GM23338 (cell line): ENCODE data around the gene ALKAL2. TPM values are rescaled to one million over a fixed set of nuclear protein-coding genes. Genes with fewer than 3 reads are reported as not detected.

Experiments used
- ATAC-seq: fragments of 200-7000 bp; cut with Tn5 transposase; 3 replicates; pipeline ENCODE4 v1.9.1; 2020
- DNase-seq: peaks from one replicate; pipeline ENCODE4 v3.0.0-alpha.2; 2015; ENCODE audit warnings: low spot score
- H2AFZ ChIP-seq: fragments of 200-600 bp; sonication (generic); 2 replicates; pipeline ENCODE4 v1.8.0; 2016; ENCODE audit warnings: antibody characterized with exemption, mild to moderate bottlenecking, moderate library complexity
- H3F3A ChIP-seq: fragments of 200-600 bp; sonication (generic); replicated peaks from 2 replicates; pipeline ENCODE4 v1.8.0; 2017; ENCODE audit warnings: antibody characterized with exemption, mixed run types, low read depth
- H3K27ac ChIP-seq: fragments of 200-600 bp; sonication (generic); 2 replicates; pipeline ENCODE4 v1.6.1; 2016; ENCODE audit warnings: low read depth
- H3K27me3 ChIP-seq: fragments of 200-600 bp; sonication (generic); 2 replicates; pipeline ENCODE4 v1.8.0; 2016; ENCODE audit warnings: mild to moderate bottlenecking, mixed run types, moderate library complexity; ENCODE audit not compliant: insufficient read depth
- H3K36me3 ChIP-seq: fragments of 200-600 bp; sonication (generic); 2 replicates; pipeline ENCODE4 v1.8.0; 2016; ENCODE audit warnings: mild to moderate bottlenecking; ENCODE audit not compliant: insufficient read depth
- H3K4me1 ChIP-seq: fragments of 200-600 bp; sonication (generic); 2 replicates; pipeline ENCODE4 v1.8.0; 2016; ENCODE audit warnings: mild to moderate bottlenecking, moderate library complexity; ENCODE audit not compliant: insufficient read depth
- H3K4me2 ChIP-seq: fragments of 200-600 bp; sonication (generic); 2 replicates; pipeline ENCODE4 v1.7.1; 2017; ENCODE audit warnings: mixed run types
- H3K4me3 ChIP-seq: fragments of 200-600 bp; sonication (generic); 2 replicates; pipeline ENCODE4 v1.6.1; 2016; ENCODE audit warnings: mixed run types
- H3K79me2 ChIP-seq: fragments of 200-600 bp; sonication (generic); replicated peaks from 2 replicates; pipeline ENCODE4 v1.8.0; 2017; ENCODE audit warnings: mild to moderate bottlenecking; ENCODE audit not compliant: insufficient read depth
- H3K9me2 ChIP-seq: fragments of 200-600 bp; sonication (generic); 2 replicates; pipeline ENCODE4 v1.8.0; 2017; ENCODE audit not compliant: insufficient read depth
- H4K20me1 ChIP-seq: fragments of 200-600 bp; sonication (generic); replicated peaks from 2 replicates; pipeline ENCODE4 v1.8.0; 2017; ENCODE audit warnings: mild to moderate bottlenecking; ENCODE audit not compliant: insufficient read depth
- H3K27ac Mint-ChIP-seq: 2 replicates; pipeline ENCODE4 v1.8.0; 2020; ENCODE audit warnings: inconsistent platforms, mild to moderate bottlenecking, moderate library complexity, mixed read lengths
- H3K27me3 Mint-ChIP-seq: 3 replicates; pipeline ENCODE4 v1.8.0; 2022; ENCODE audit warnings: low read depth, mild to moderate bottlenecking, moderate library complexity, mixed read lengths, inconsistent platforms; ENCODE audit not compliant: insufficient read depth, poor library complexity
- H3K36me3 Mint-ChIP-seq: 3 replicates; pipeline ENCODE4 v1.8.0; 2021; ENCODE audit warnings: low read depth, mild to moderate bottlenecking, inconsistent platforms, moderate library complexity, mixed read lengths
- H3K4me1 Mint-ChIP-seq: 3 replicates; pipeline ENCODE4 v1.8.0; 2020; ENCODE audit warnings: mild to moderate bottlenecking, inconsistent platforms, mixed read lengths
- H3K4me3 Mint-ChIP-seq: 3 replicates; pipeline ENCODE4 v1.8.0; 2021; ENCODE audit warnings: moderate library complexity, mild to moderate bottlenecking, inconsistent platforms, mixed read lengths
- H3K9me3 Mint-ChIP-seq: 3 replicates; pipeline ENCODE4 v1.8.0; 2020; ENCODE audit warnings: moderate library complexity, mild to moderate bottlenecking, inconsistent platforms, mixed read lengths
- CREB1 ChIP-seq: fragments of 250-450 bp; sonication (Bioruptor Pico); IDR thresholded peaks from 2 replicates; pipeline ENCODE4 v1.5.0; 2020; ENCODE audit warnings: low read depth, mild to moderate bottlenecking, moderate library complexity
- CTCF ChIP-seq, 2 experiments: fragments of 200-600 bp in 1 of 2; sonication (generic) in 1 of 2; conservative IDR thresholded peaks; 2 replicates each; pipeline versions ENCODE4 v1.5.1 to v1.6.1; 2016 to 2017; ENCODE audit warnings: antibody characterized with exemption in 2 of 2, low read depth in 2 of 2, mild to moderate bottlenecking in 2 of 2, moderate library complexity in 1 of 2
- ETS1 ChIP-seq: IDR thresholded peaks from 2 replicates; pipeline ENCODE4 v1.6.1; 2016; ENCODE audit warnings: antibody characterized with exemption
- EZH2 ChIP-seq: fragments of 200-600 bp; sonication (generic); IDR thresholded peaks from one replicate; pipeline ENCODE4 v1.8.0; 2017; ENCODE audit warnings: antibody characterized with exemption, mild to moderate bottlenecking, low read depth; ENCODE audit not compliant: unreplicated experiment
- EZH2phosphoT487 ChIP-seq: fragments of 200-600 bp; sonication (generic); IDR thresholded peaks from one replicate; pipeline ENCODE4 v1.8.1; 2018; ENCODE audit warnings: antibody characterized with exemption; ENCODE audit not compliant: unreplicated experiment
- JUNB ChIP-seq: IDR thresholded peaks from one replicate; pipeline ENCODE4 v1.6.1; 2016; ENCODE audit warnings: antibody characterized with exemption; ENCODE audit not compliant: unreplicated experiment
- NANOG ChIP-seq: IDR thresholded peaks from 2 replicates; pipeline ENCODE4 v1.6.1; 2016; ENCODE audit warnings: antibody characterized with exemption, borderline replicate concordance
- POLR2AphosphoS5 ChIP-seq: IDR thresholded peaks from 2 replicates; pipeline ENCODE4 v1.6.1; 2016; ENCODE audit warnings: antibody characterized with exemption, low read depth
- REST ChIP-seq: IDR thresholded peaks from one replicate; pipeline ENCODE4 v1.6.1; 2018; ENCODE audit warnings: antibody characterized with exemption; ENCODE audit not compliant: unreplicated experiment
- STAT1 ChIP-seq: IDR thresholded peaks from one replicate; pipeline ENCODE4 v1.6.1; 2016; ENCODE audit warnings: antibody characterized with exemption; ENCODE audit not compliant: unreplicated experiment
- ZNF114 ChIP-seq: fragments of 250-450 bp; sonication (Bioruptor Pico); IDR thresholded peaks from 2 replicates; pipeline ENCODE4 v1.5.0; 2020; ENCODE audit warnings: mild to moderate bottlenecking, moderate library complexity
- ZNF331 ChIP-seq: fragments of 250-450 bp; sonication (Bioruptor Pico); IDR thresholded peaks from 2 replicates; pipeline ENCODE4 v1.5.0; 2020; ENCODE audit warnings: low read depth, mild to moderate bottlenecking, moderate library complexity
- ZNF462 ChIP-seq: fragments of 250-450 bp; sonication (Bioruptor Pico); IDR thresholded peaks from 2 replicates; pipeline ENCODE4 v1.5.0; 2020; ENCODE audit warnings: mild to moderate bottlenecking, moderate library complexity
- polyA plus RNA-seq: library from polyadenylated mRNA; unstranded; fragments of >200 nt; fragmentation: Nextera tagmentation; extraction: Ambion mirVana; gene quantifications from 2 replicates; pipeline ENCODE4 v1.2.1, GENCODE V29; 2016
- total RNA-seq: library from RNA; depleted of rRNA; stranded (reverse); fragments of >200 nt; shearing (Covaris generic); gene quantifications from 2 replicates; pipeline ENCODE4 v1.2.3, GENCODE V29; 2014

Gene ALKAL2
- total and polyA plus RNA-seq, 2 experiments from 2014 or later = 6.4 to 12.1 TPM

GRCh38 chr2:279366-279765 is 8.5 kb downstream of the ALKAL2 start:
- H3K36me3 Mint-ChIP-seq = peaks cover 63% of the 10 kb centered on the region

More at GRCh38 chr2:279366-279765, 8.5 kb downstream of the ALKAL2 start:
- H3K4me2 ChIP-seq = no peak overlapping the region
- H3K79me2 ChIP-seq = peaks cover 49% of the 10 kb centered on the region
- H3K4me1 Mint-ChIP-seq = peaks cover 16% of the 10 kb centered on the region
- H3K36me3 ChIP-seq = peaks cover 32% of the 10 kb centered on the region
- H3K9me3 Mint-ChIP-seq = no peaks in the 10 kb centered on the region
- ATAC-seq = no peak
- peaks cover 23% of the 10 kb centered on the region for H4K20me1 ChIP-seq
- H3K4me3 ChIP-seq = no peak overlapping the region
- DNase-seq = no peak
- H3K27me3 Mint-ChIP-seq = peaks cover 4% of the 10 kb centered on the region
- H3F3A ChIP-seq = peaks cover 8% of the 10 kb centered on the region; the same call in 1 of the 2 replicates
- H3K27ac ChIP-seq = no peak overlapping the region
- TF ChIP-seq EZH2 (no peak), POLR2AphosphoS5 (no peak), CREB1 (CRISPR knock-in tag) (no peak), NANOG (no peak), JUNB (no peak), ZNF331 (no peak), ZNF114 (CRISPR knock-in tag) (no peak), REST (no peak), ETS1 (no peak), ZNF462 (CRISPR knock-in tag) (no peak), STAT1 (no peak), EZH2phosphoT487 (no peak), CTCF (conservative IDR thresholded peaks at IDR 0.05; ENCODE audit: low read depth in 2 of 2) (no peak)
- H3K9me2 ChIP-seq = no peaks in the 10 kb centered on the region
- no peaks in the 10 kb centered on the region for H3K27me3 ChIP-seq
- H3K4me3 Mint-ChIP-seq = no peak overlapping the region
- peaks cover 17% of the 10 kb centered on the region for H3K4me1 ChIP-seq
- H2AFZ ChIP-seq = no peak overlapping the region
- H3K27ac Mint-ChIP-seq = no peak overlapping the region
